Heart right ventricle (tissue), 16 donors: ENCODE results near the gene THSD4. TPM values are rescaled to one million over a fixed set of nuclear protein-coding genes. Genes with fewer than 3 reads are reported as not detected.

ENCODE experiments used
- ATAC-seq, 8 donors: fragments of 200-7000 bp; cut with Tn5 transposase; one replicate each; pipeline ENCODE4 v1.9.1; 2020; ENCODE audit warnings: mild to moderate bottlenecking in 8 of 8, moderate library complexity in 8 of 8, moderate number of reproducible peaks in 1 of 8
- DNase-seq, 2 donors: peaks; one replicate each; pipeline ENCODE4 v3.0.0-alpha.2; 2020
- H3K27ac ChIP-seq, 10 donors: fragments of 200-600 bp; sonication (generic) in 2 of 10; one replicate each; pipeline versions ENCODE4 v1.5.0 to v1.8.0; 2020 to 2022; ENCODE audit warnings: mild to moderate bottlenecking in 3 of 10
- H3K27me3 ChIP-seq, 7 donors: fragments of 200-600 bp; one replicate each; pipeline ENCODE4 v1.8.0; 2021 to 2022; ENCODE audit warnings: mild to moderate bottlenecking in 2 of 7
- H3K36me3 ChIP-seq, 9 donors: fragments of 200-600 bp; sonication (generic) in 1 of 9; one replicate each; pipeline versions ENCODE4 v1.5.0 to v1.8.0; 2020 to 2022; ENCODE audit warnings: mild to moderate bottlenecking in 2 of 9
- H3K4me1 ChIP-seq, 9 donors: fragments of 200-600 bp; sonication (generic) in 1 of 9; one replicate each; pipeline versions ENCODE4 v1.5.0 to v1.8.0; 2020 to 2022; ENCODE audit warnings: mild to moderate bottlenecking in 4 of 9
- H3K4me3 ChIP-seq, 10 donors: fragments of 200-600 bp; sonication (generic) in 2 of 10; one replicate each; pipeline versions ENCODE4 v1.5.0 to v1.8.0; 2020 to 2022; ENCODE audit warnings: mild to moderate bottlenecking in 7 of 10, moderate library complexity in 2 of 10
- H3K9me3 ChIP-seq, 11 donors: fragments of 200-600 bp in 10 of 11; sonication (generic) in 2 of 11; one replicate each; pipeline versions ENCODE4 v1.5.0 to v1.8.0; 2013 to 2022; ENCODE audit warnings: mild to moderate bottlenecking in 2 of 11, control low read depth in 1 of 11, moderate library complexity in 1 of 11
- WGBS, 2 donors: extraction: QIAGEN DNeasy Blood & Tissue Kit; methylation state at CpG; one replicate each; pipeline ENCODE4 v1.1.7; 2013; ENCODE audit warnings: inconsistent platforms in 1 of 2; 5-methylcytosine and 5-hydroxymethylcytosine counted together
- intact Hi-C, 10 donors: fragments of 100-400 bp; cut with DNase I; formaldehyde crosslinking; loops; one replicate each; pipeline versions ENCODE4 v1.11.1 to v1.14.2; 2022
- polyA plus RNA-seq, 2 donors: library from polyadenylated mRNA; stranded (reverse); fragments of 200-250 nt; gene quantifications; one replicate each; pipeline ENCODE4 v1.2.3, GENCODE V29; 2013
- total RNA-seq, 10 donors: library from RNA; stranded (reverse); fragmentation: NEBNext Ultra II Directional in 3 of 10; extraction: Animal tissue kit (Norgen Biotek cat#: 25700) in 3 of 10; gene quantifications; one replicate each; pipeline versions ENCODE4 v1.2.1 to v1.2.4, GENCODE V29; 2021 to 2023
- TF ChIP-seq, protein P1 (sequence below), 9 donors: fragments of 200-600 bp; sonication (generic) in 2 of 9; IDR thresholded peaks; one replicate each; pipeline versions ENCODE4 v1.5.0 to v1.8.0; 2021 to 2022; ENCODE audit warnings: antibody characterized with exemption in 9 of 9, mild to moderate bottlenecking in 5 of 9, moderate library complexity in 1 of 9
- donor health status: Arrhythmogenic right ventricular cardiomyopathy.
- donor health status: ischemic (EF 13 %, LVEDD 7.1; RV severe dilation, severe dysfunction).
- donor health status: healthy with polysubstance abuse.
- donor health status: DM: no; HTN: yes; CAD: no.
- donor health status: DM: no; HTN: no; CAD: no.
- donor health status: ischemic (EF 25% LVEDD 6.9; RV normal size, moderate dysfunction).
- donor health status: ischemic (EF 25% LVEDD 5.7; RV mildly dilated, moderate dysfunction).
- donor health status: healthy.
- donor health status: DM: yes; HTN: yes; CAD: no.
- donor health status: Ischemic cardiomyopathy.
- donor health status: ischemic (EF 35%, LVEDD 5.7; RV mildly dilated, moderate dysfunction).
- donor health status: nonischemic (EF 11% LVEDD 7.7; RV severe dilation, severe dysfunction).
- donor health status: DM: yes; HTN: yes; CAD: no.
- donor health status: PGD.
- donor health status: ischemic (EF 29% LVEDD 5.4; RV normal size, mild dysfunction).
- donor health status: nonischemic (EF 23%, LVEDD 6.1; RV moderate dilation, normal function).

Gene THSD4
- total and polyA plus RNA-seq, 12 donors: 20.8 to 212 (median 139) TPM

- no peak for DNase-seq
- peaks cover 0 to 7% (median 0%) of the 10 kb centered on the region in 9 donors for H3K36me3 ChIP-seq
- H3K27ac ChIP-seq: peak overlapping the region in 1 of 10 donors; percentile 20
- ATAC-seq: no peak
- no peak overlapping the region for H3K4me3 ChIP-seq
- H3K27me3 ChIP-seq: no peaks in the 10 kb centered on the region
- H3K9me3 ChIP-seq: no peaks in the 10 kb centered on the region
- TF ChIP-seq, protein P1, sequence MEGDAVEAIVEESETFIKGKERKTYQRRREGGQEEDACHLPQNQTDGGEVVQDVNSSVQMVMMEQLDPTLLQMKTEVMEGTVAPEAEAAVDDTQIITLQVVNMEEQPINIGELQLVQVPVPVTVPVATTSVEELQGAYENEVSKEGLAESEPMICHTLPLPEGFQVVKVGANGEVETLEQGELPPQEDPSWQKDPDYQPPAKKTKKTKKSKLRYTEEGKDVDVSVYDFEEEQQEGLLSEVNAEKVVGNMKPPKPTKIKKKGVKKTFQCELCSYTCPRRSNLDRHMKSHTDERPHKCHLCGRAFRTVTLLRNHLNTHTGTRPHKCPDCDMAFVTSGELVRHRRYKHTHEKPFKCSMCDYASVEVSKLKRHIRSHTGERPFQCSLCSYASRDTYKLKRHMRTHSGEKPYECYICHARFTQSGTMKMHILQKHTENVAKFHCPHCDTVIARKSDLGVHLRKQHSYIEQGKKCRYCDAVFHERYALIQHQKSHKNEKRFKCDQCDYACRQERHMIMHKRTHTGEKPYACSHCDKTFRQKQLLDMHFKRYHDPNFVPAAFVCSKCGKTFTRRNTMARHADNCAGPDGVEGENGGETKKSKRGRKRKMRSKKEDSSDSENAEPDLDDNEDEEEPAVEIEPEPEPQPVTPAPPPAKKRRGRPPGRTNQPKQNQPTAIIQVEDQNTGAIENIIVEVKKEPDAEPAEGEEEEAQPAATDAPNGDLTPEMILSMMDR (IDR thresholded peaks at IDR 0.05): no peak
- intact Hi-C loops: loop anchor here in 1 of 10 donors (10.0 kb wide), 1 partner anchor 134 kb away; the partner anchor contains the start of gene THSD4
- peaks cover 8 to 46% (median 28%) of the 10 kb centered on the region in 9 donors for H3K4me1 ChIP-seq
- 69 to 81% methylated on average over 3 of the region's 3 CpGs for WGBS, 2 donors
These were observed 133.1 kb downstream of the THSD4 start for GRCh38 chr15:71248386-71248785.

DNA sequence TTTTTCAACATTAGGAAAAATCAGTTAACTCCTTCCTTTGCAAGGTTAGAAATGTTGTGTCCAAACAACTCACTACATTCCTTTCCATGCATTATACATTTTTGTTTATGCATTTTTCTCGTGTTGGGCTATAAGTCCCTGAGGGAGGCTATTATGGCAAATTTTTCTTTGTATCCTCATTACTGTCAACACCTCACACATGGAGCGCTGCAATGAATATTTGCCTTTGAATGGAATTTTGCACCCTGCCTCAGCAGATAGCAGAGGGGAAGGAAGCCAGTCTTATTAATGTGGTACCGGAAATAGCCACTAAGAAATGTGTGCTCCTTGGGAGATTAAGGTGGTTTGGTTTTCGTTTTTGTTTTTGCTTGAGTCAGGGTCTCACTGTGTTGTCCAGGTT lies 134.7 kb downstream of the THSD4 start:
- ATAC-seq (no peak), DNase-seq (no peak)
- WGBS, 2 donors: 16 to 24% methylated on average over 4 of the region's 4 CpGs
- Histone ChIP-seq H3K9me3 (no peaks in the 10 kb centered on the region), H3K4me3 (no peak overlapping the region), H3K4me1 (peaks cover 8 to 60% (median 44%) of the 10 kb centered on the region in 9 donors), H3K36me3 (no peaks in the 10 kb centered on the region), H3K27ac (peak overlapping the region in 5 of 10 donors; percentile 63 to 72 (median 68)), H3K27me3 (no peaks in the 10 kb centered on the region)
- TF ChIP-seq, protein P1 (IDR thresholded peaks at IDR 0.05): no peak
- intact Hi-C loops: loop anchor here in 1 of 10 donors (10.0 kb wide), 1 partner anchor 135 kb away; the partner anchor contains the start of gene THSD4

DNA sequence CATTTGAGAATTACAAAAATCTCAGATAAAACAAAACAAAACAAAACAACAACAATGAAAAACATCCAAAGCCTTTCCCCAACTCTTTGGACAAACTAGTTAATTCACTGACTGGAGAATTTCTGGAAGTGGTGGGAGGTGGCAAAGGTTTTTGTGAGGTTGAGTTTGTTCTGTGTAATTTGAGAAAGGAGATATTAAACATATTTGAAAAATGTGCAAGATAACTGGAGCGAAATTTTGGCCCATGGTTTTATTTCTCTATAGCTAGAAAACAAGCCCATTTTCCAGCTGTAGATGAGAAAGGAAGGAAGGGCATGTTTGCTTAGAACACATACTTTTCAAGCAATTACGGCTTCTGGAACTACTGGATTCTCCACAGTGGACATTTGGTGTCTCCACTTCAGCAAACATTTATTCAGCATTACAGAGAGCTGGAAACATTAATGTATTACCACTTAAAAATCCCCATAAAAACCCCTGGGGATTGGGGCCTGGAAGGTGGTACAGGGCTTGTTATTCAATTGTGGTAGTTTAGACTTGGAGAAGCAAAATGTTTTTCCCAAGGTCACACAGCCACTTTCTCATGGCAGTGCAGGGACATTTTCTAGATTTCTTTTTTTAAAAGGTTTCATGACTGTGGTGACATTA lies 135.8 kb downstream of the THSD4 start:
- peak overlapping the region in 9 of 10 donors; percentile 44 to 72 (median 68) for H3K27ac ChIP-seq
- WGBS, 2 donors: 65 to 78% methylated on average over 2 of the region's 2 CpGs
- no peak overlapping the region for H3K4me3 ChIP-seq
- intact Hi-C loops: loop anchor here in 1 of 10 donors (1.0 kb wide), 1 partner anchor 21 kb away; no protein-coding TSS in a partner anchor
- no peaks in the 10 kb centered on the region for H3K27me3 ChIP-seq
- TF ChIP-seq, protein P1 (IDR thresholded peaks at IDR 0.05): no peak
- no peaks in the 10 kb centered on the region for H3K36me3 ChIP-seq
- H3K4me1 ChIP-seq: peaks cover 6 to 52% (median 44%) of the 10 kb centered on the region in 9 donors
- ATAC-seq (no peak), DNase-seq (no peak)
- no peaks in the 10 kb centered on the region for H3K9me3 ChIP-seq

- Histone ChIP-seq H3K4me3 (no peak overlapping the region), H3K27me3 (no peaks in the 10 kb centered on the region), H3K36me3 (peaks cover 0 to 3% (median 0%) of the 10 kb centered on the region in 9 donors), H3K9me3 (no peaks in the 10 kb centered on the region), H3K27ac (peak overlapping the region; percentile 44 to 72 (median 68)), H3K4me1 (peaks cover 6 to 50% (median 44%) of the 10 kb centered on the region in 9 donors)
- DNase-seq (no peak), ATAC-seq (peak in 7 of 8 donors; percentile 16 to 65 (median 38))
- WGBS, 2 donors: 51 to 54% methylated on average over 4 of the region's 4 CpGs
- TF ChIP-seq, protein P1 (IDR thresholded peaks at IDR 0.05): no peak
- intact Hi-C loops: loop anchor here in 1 of 10 donors (1.0 kb wide), 1 partner anchor 21 kb away; no protein-coding TSS in a partner anchor
These were observed 136.3 kb downstream of the THSD4 start for GRCh38 chr15:71251584-71252043.
